IMR-90 (cell line): ENCODE results near the gene MAN1C1. TPM values are rescaled to one million over a fixed set of nuclear protein-coding genes. Genes with fewer than 3 reads are reported as not detected.

Experiments
- ATAC-seq: fragments of 200-7000 bp; cut with Tn5 transposase; 2 replicates; pipeline ENCODE4 v1.9.1; 2020; ENCODE audit warnings: low read depth, mild to moderate bottlenecking, moderate library complexity
- BruUV-seq: library from RNA; stranded (reverse); fragments of 400-500 nt; replicated peaks from 2 replicates; lab custom pipeline; 2021; lab: Mats Ljungman, UMichigan
- CTCF ChIA-PET: fragments of 300-600 bp; formaldehyde crosslinking; extraction: SDS; loops from one replicate; lab custom pipeline; 2021; ENCODE audit warnings: antibody characterized with exemption; lab: Yijun Ruan, JAX
- POLR2A ChIA-PET: fragments of 300-600 bp; sonication (Branson Sonifier 250); formaldehyde crosslinking; loops from one replicate; lab custom pipeline; 2022; ENCODE audit warnings: antibody characterized with exemption; ENCODE audit not compliant: unreplicated experiment; lab: Charles Lee
- DNase-seq: peaks from one replicate; pipeline ENCODE4 v3.0.0; 2013
- H2AFZ ChIP-seq: replicated peaks from 2 replicates; pipeline ENCODE3; 2013; ENCODE audit warnings: low read length, mild to moderate bottlenecking; ENCODE audit not compliant: poor library complexity
- H2AK5ac ChIP-seq: 2 replicates; pipeline ENCODE4 v1.6.1; 2013; ENCODE audit warnings: low read depth, low read length, inconsistent platforms
- H2AK9ac ChIP-seq: replicated peaks from 2 replicates; pipeline ENCODE3; 2013; ENCODE audit warnings: mild to moderate bottlenecking, low read depth, low read length, moderate library complexity; ENCODE audit not compliant: poor library complexity
- H2BK120ac ChIP-seq: 2 replicates; pipeline ENCODE4 v1.6.1; 2013; ENCODE audit warnings: low read depth, low read length, inconsistent platforms
- H2BK15ac ChIP-seq: 3 replicates; pipeline ENCODE4 v1.6.1; 2013; ENCODE audit warnings: low read depth, low read length, inconsistent platforms
- H2BK20ac ChIP-seq: 2 replicates; pipeline ENCODE4 v1.6.1; 2013; ENCODE audit warnings: low read depth, mild to moderate bottlenecking, inconsistent platforms, low read length, moderate library complexity
- H2BK5ac ChIP-seq: 2 replicates; pipeline ENCODE4 v1.6.1; 2013; ENCODE audit warnings: mild to moderate bottlenecking, low read depth, low read length, inconsistent platforms; ENCODE audit not compliant: poor library complexity, severe bottlenecking
- H3K14ac ChIP-seq: replicated peaks from 2 replicates; pipeline ENCODE4 v1.6.1; 2013; ENCODE audit warnings: low read depth, low read length, inconsistent platforms
- H3K18ac ChIP-seq: 2 replicates; pipeline ENCODE4 v1.6.1; 2013; ENCODE audit warnings: low read depth, low read length, control low read depth
- H3K23ac ChIP-seq: 2 replicates; pipeline ENCODE4 v1.6.1; 2013; ENCODE audit warnings: low read depth, low read length, inconsistent platforms
- H3K27ac ChIP-seq: 2 replicates; pipeline ENCODE4 v1.5.1; 2013; ENCODE audit warnings: mild to moderate bottlenecking, control low read depth, low read length; ENCODE audit not compliant: insufficient read depth
- H3K27me3 ChIP-seq: 2 replicates; pipeline ENCODE4 v1.6.1; 2013; ENCODE audit warnings: low read length; ENCODE audit not compliant: control insufficient read depth, insufficient read depth
- H3K36me3 ChIP-seq: 2 replicates; pipeline ENCODE4 v1.6.1; 2013; ENCODE audit warnings: low read length, mixed read lengths; ENCODE audit not compliant: control insufficient read depth, insufficient read depth
- H3K4ac ChIP-seq: 2 replicates; pipeline ENCODE4 v1.6.1; 2013; ENCODE audit warnings: low read depth, low read length, inconsistent platforms
- H3K4me1 ChIP-seq: 2 replicates; pipeline ENCODE4 v1.6.1; 2013; ENCODE audit warnings: low read length, mixed read lengths; ENCODE audit not compliant: control insufficient read depth, insufficient read depth
- H3K4me2 ChIP-seq: 2 replicates; pipeline ENCODE4 v1.6.1; 2013; ENCODE audit warnings: low read depth, mild to moderate bottlenecking, control low read depth, low read length, moderate library complexity
- H3K4me3 ChIP-seq: 2 replicates; pipeline ENCODE4 v1.5.1; 2013; ENCODE audit warnings: low read depth, mild to moderate bottlenecking, control low read depth, low read length, moderate library complexity; ENCODE audit not compliant: insufficient read depth
- H3K56ac ChIP-seq: 2 replicates; pipeline ENCODE4 v1.6.1; 2013; ENCODE audit warnings: low read length, inconsistent platforms; ENCODE audit not compliant: insufficient read depth; ENCODE audit errors: extremely low read depth
- H3K79me1 ChIP-seq, 2 experiments: 2 replicates each; pipeline ENCODE4 v1.6.1; 2013; ENCODE audit warnings: low read length in 2 of 2, inconsistent platforms in 1 of 2, low read depth in 1 of 2
- H3K9ac ChIP-seq: 2 replicates; pipeline ENCODE4 v1.6.1; 2013; ENCODE audit warnings: low read depth, low read length, control low read depth
- H3K9me1 ChIP-seq: 2 replicates; pipeline ENCODE4 v1.6.1; 2013; ENCODE audit warnings: low read length, inconsistent platforms; ENCODE audit not compliant: insufficient read depth
- H3K9me3 ChIP-seq: 2 replicates; pipeline ENCODE4 v1.6.1; 2013; ENCODE audit warnings: low read length; ENCODE audit not compliant: control insufficient read depth, insufficient read depth
- H4K20me1 ChIP-seq: 2 replicates; pipeline ENCODE4 v1.6.1; 2013; ENCODE audit warnings: low read length, inconsistent platforms; ENCODE audit not compliant: insufficient read depth
- H4K5ac ChIP-seq: 2 replicates; pipeline ENCODE4 v1.6.1; 2013; ENCODE audit warnings: mild to moderate bottlenecking, low read depth, low read length, control low read depth
- H4K8ac ChIP-seq, 2 experiments: 2 replicates each; pipeline ENCODE4 v1.6.1; 2013; ENCODE audit warnings: low read depth in 2 of 2, low read length in 2 of 2, control low read depth in 1 of 2, inconsistent platforms in 1 of 2
- H4K91ac ChIP-seq: 2 replicates; pipeline ENCODE4 v1.6.1; 2013; ENCODE audit warnings: low read depth, low read length, inconsistent platforms; ENCODE audit not compliant: insufficient read depth
- BHLHE40 ChIP-seq: fragments of 150-350 bp; IDR thresholded peaks from 2 replicates; pipeline ENCODE4 v1.6.1; 2016; ENCODE audit warnings: mild to moderate bottlenecking, low read depth, low read length
- CHD1 ChIP-seq: IDR thresholded peaks from 2 replicates; pipeline ENCODE4 v1.6.1; 2012; ENCODE audit warnings: low read depth, low read length, improper control_type of control experiment
- CTCF ChIP-seq: conservative IDR thresholded peaks from 2 replicates; pipeline ENCODE4 v1.5.1; 2012; ENCODE audit warnings: mild to moderate bottlenecking, low read depth, low read length, improper control_type of control experiment
- MAFK ChIP-seq: IDR thresholded peaks from 2 replicates; pipeline ENCODE4 v1.6.1; 2012; ENCODE audit warnings: low read depth, low read length, improper control_type of control experiment
- NFE2L2 ChIP-seq: fragments of 150-350 bp; IDR thresholded peaks from 2 replicates; pipeline ENCODE4 v1.6.1; 2016; ENCODE audit warnings: low read depth, mild to moderate bottlenecking, low read length
- POLR2A ChIP-seq: IDR thresholded peaks from 2 replicates; pipeline ENCODE4 v1.6.1; 2012; ENCODE audit warnings: mild to moderate bottlenecking, low read depth, low read length
- RAD21 ChIP-seq: IDR thresholded peaks from 2 replicates; pipeline ENCODE4 v1.6.1; 2012; ENCODE audit warnings: low read length, improper control_type of control experiment
- RCOR1 ChIP-seq: IDR thresholded peaks from 2 replicates; pipeline ENCODE4 v1.6.1; 2012; ENCODE audit warnings: mild to moderate bottlenecking, low read length, improper control_type of control experiment; ENCODE audit not compliant: insufficient replicate concordance
- RFX5 ChIP-seq: IDR thresholded peaks from 2 replicates; pipeline ENCODE4 v1.8.0; 2012; ENCODE audit warnings: low read depth, mild to moderate bottlenecking, low read length, moderate library complexity
- whole genome bisulfite sequencing, 2 experiments: methylation state at CpG; one replicate each; pipeline versions ENCODE4 v1.1.5 to v1.1.7; 2013; ENCODE audit warnings: missing lambda C conversion rate in 2 of 2; ENCODE audit not compliant: insufficient read length in 1 of 2; ENCODE audit errors: extremely low coverage in 2 of 2; 5-methylcytosine and 5-hydroxymethylcytosine counted together
- dilution Hi-C: fragments of 300-500 bp; cut with HindIII; formaldehyde crosslinking; loops from one replicate; pipeline ENCODE4 v1.14.3; 2018; ENCODE audit warnings: low sequenced_read_pairs; ENCODE audit not compliant: unreplicated experiment
- in situ Hi-C: fragments of 300-500 bp; cut with MboI; formaldehyde crosslinking; loops from 3 replicates; pipeline ENCODE4 v1.14.3; 2019; ENCODE audit warnings: low sequenced_read_pairs, inconsistent platforms, mixed read lengths
- intact Hi-C: fragments of 100-400 bp; cut with micrococcal nuclease; formaldehyde crosslinking; loops from 2 replicates; pipeline ENCODE4 v1.10.0; 2022
- polyA plus RNA-seq, 3 experiments: library from polyadenylated mRNA; depleted of rRNA; stranded (reverse); fragments of >200 nt; gene quantifications; 2 replicates each; pipeline ENCODE4 v1.2.3, GENCODE V29; 2012; ENCODE audit warnings: low replicate concordance in 1 of 3
- total RNA-seq: library from RNA; depleted of rRNA; stranded (reverse); fragments of >200 nt; gene quantifications from 2 replicates; pipeline ENCODE4 v1.2.3, GENCODE V29; 2012
- TF ChIP-seq, protein P1 (sequence below): fragments of 150-350 bp; IDR thresholded peaks from 2 replicates; pipeline ENCODE4 v1.6.1; 2017; ENCODE audit warnings: mild to moderate bottlenecking, antibody characterized with exemption, low read length, low read depth

Gene MAN1C1
- total and polyA plus RNA-seq, 2 of the 4 experiments (the other 2 are of a cell fraction) = 3.2 to 11.3 TPM

GRCh38 chr1:25616987-25617624 lies 515 bp downstream of the MAN1C1 start (continued):
- no peak for TF ChIP-seq NFE2L2

DNA sequence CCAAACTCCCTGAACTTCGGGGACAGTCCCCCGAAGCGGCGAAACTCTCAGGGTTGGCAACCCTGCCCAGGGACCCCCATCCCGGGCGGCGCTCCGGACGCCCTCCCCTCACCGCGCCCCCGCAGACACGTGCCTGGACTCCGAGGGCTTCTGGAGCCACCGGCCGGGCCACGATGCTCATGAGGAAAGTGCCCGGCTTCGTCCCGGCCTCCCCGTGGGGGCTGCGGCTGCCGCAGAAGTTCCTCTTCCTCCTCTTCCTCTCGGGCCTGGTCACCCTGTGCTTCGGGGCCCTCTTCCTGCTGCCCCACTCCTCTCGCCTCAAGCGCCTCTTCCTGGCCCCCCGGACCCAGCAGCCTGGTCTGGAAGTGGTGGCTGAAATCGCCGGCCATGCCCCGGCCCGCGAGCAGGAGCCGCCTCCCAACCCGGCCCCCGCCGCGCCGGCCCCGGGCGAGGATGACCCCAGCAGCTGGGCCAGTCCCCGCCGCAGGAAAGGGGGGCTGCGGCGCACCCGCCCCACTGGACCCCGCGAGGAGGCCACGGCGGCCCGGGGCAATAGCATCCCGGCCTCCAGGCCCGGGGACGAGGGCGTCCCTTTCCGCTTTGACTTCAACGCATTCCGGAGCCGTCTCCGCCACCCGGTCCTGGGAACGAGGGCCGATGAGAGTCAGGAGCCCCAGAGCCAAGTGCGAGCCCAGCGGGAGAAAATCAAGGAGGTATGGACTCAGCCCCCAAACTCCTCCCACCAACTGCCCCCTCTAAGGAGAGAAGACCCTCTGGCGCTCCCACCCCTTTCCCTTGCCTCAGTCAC lies 1.2 kb downstream of the MAN1C1 start:
- peak overlapping the region; percentile 67 for H2AFZ ChIP-seq
- BruUV-seq = no TSS peak
- CTCF ChIA-PET = interaction anchor here (1.1 to 1.9 kb wide), 3 partner anchors 10 to 185 kb away, joined by 4 to 5 read pairs (median 5); no protein-coding TSS in a partner anchor
- peak overlapping the region; percentile 62 for H2AK9ac ChIP-seq
- 0 out of 2 replicates have a peak overlapping the region, but pooled peaks have one; percentile 1 for H2BK120ac ChIP-seq
- H4K20me1 ChIP-seq = peaks cover 17% of the 10 kb centered on the region; the same call in 1 of the 2 replicates
- no peak overlapping the region for H3K56ac ChIP-seq
- peak overlapping the region; percentile 9; the same call in 1 of the 2 replicates for H4K5ac ChIP-seq
- no peak overlapping the region for H2BK15ac ChIP-seq
- H4K91ac ChIP-seq = no peak overlapping the region
- peaks cover 10% of the 10 kb centered on the region for H3K27me3 ChIP-seq
- H2BK20ac ChIP-seq = no peak overlapping the region
- peak overlapping the region; percentile 73 for H3K9ac ChIP-seq
- peak overlapping the region; percentile 80; the same call in 1 of the 2 replicates for H3K23ac ChIP-seq
- POLR2A ChIA-PET = no interaction called here
- intact Hi-C loops (loop anchor here (1.0 to 5.0 kb wide), 4 partner anchors 49 to 179 kb away; no protein-coding TSS in a partner anchor), in situ Hi-C loops (no loop called here), dilution Hi-C loops (no loop called here)
- peak overlapping the region; percentile 96 for H3K4me2 ChIP-seq
- no peaks in the 10 kb centered on the region for H3K9me3 ChIP-seq
- peak overlapping the region; percentile 37; the same call in 1 of the 2 replicates for H3K14ac ChIP-seq
- H2AK5ac ChIP-seq = peak overlapping the region; percentile 84
- peaks cover 5 to 19% of the 10 kb centered on the region in 2 experiments; a peak in 2 of 4 replicates for H3K79me1 ChIP-seq
- H3K18ac ChIP-seq = peak overlapping the region; percentile 24; the same call in 1 of the 2 replicates
- TF ChIP-seq, protein P1, sequence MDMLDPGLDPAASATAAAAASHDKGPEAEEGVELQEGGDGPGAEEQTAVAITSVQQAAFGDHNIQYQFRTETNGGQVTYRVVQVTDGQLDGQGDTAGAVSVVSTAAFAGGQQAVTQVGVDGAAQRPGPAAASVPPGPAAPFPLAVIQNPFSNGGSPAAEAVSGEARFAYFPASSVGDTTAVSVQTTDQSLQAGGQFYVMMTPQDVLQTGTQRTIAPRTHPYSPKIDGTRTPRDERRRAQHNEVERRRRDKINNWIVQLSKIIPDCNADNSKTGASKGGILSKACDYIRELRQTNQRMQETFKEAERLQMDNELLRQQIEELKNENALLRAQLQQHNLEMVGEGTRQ = no peak
- no peak for TF ChIP-seq NFE2L2
- no peak for TF ChIP-seq RAD21
- TF ChIP-seq BHLHE40 = no peak; the same call in 1 of the 2 replicates
- TF ChIP-seq RFX5 = no peak
- TF ChIP-seq RCOR1 = no peak
- no peak for TF ChIP-seq MAFK
- no peak for TF ChIP-seq CTCF
- no peak for TF ChIP-seq POLR2A
- TF ChIP-seq CHD1 = no peak
- peak overlapping the region; percentile 46 for H3K27ac ChIP-seq
- H3K9me1 ChIP-seq = 0 out of 2 replicates have a peak, but pooled peaks cover 2% of the 10 kb centered on the region
- ATAC-seq = no peak
- H2BK5ac ChIP-seq = no peak overlapping the region
- peak overlapping the region in 1 of 2 experiments; percentile 15; a peak in 1 of 4 replicates for H4K8ac ChIP-seq
- peak overlapping the region; percentile 27 for H3K4ac ChIP-seq
- WGBS, 2 experiments = 21% methylated on average over 24 of the region's 66 CpGs; no CpG with 5 or more reads in 1 of the 2 experiments
- H3K4me1 ChIP-seq = peaks cover 7% of the 10 kb centered on the region; the same call in 1 of the 2 replicates
- no peaks in the 10 kb centered on the region; the same call in 1 of the 2 replicates for H3K36me3 ChIP-seq
- no peak for DNase-seq
- H3K4me3 ChIP-seq = peak overlapping the region; percentile 69
